Urothelium cell line (cell line): ENCODE measurements around the gene KCNH1.

Source experiments
- DNase-seq: peaks from one replicate; pipeline ENCODE4 v3.0.0; 2011; ENCODE audit warnings: low spot score, mixed read lengths
- FAIRE-seq: peaks from 2 replicates; lab custom pipeline; 2011; peaks lifted over from hg19 to GRCh38; lab: Jason Lieb, UNC

KCNH1 gene, protein sequence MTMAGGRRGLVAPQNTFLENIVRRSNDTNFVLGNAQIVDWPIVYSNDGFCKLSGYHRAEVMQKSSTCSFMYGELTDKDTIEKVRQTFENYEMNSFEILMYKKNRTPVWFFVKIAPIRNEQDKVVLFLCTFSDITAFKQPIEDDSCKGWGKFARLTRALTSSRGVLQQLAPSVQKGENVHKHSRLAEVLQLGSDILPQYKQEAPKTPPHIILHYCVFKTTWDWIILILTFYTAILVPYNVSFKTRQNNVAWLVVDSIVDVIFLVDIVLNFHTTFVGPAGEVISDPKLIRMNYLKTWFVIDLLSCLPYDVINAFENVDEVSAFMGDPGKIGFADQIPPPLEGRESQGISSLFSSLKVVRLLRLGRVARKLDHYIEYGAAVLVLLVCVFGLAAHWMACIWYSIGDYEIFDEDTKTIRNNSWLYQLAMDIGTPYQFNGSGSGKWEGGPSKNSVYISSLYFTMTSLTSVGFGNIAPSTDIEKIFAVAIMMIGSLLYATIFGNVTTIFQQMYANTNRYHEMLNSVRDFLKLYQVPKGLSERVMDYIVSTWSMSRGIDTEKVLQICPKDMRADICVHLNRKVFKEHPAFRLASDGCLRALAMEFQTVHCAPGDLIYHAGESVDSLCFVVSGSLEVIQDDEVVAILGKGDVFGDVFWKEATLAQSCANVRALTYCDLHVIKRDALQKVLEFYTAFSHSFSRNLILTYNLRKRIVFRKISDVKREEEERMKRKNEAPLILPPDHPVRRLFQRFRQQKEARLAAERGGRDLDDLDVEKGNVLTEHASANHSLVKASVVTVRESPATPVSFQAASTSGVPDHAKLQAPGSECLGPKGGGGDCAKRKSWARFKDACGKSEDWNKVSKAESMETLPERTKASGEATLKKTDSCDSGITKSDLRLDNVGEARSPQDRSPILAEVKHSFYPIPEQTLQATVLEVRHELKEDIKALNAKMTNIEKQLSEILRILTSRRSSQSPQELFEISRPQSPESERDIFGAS

DNA sequence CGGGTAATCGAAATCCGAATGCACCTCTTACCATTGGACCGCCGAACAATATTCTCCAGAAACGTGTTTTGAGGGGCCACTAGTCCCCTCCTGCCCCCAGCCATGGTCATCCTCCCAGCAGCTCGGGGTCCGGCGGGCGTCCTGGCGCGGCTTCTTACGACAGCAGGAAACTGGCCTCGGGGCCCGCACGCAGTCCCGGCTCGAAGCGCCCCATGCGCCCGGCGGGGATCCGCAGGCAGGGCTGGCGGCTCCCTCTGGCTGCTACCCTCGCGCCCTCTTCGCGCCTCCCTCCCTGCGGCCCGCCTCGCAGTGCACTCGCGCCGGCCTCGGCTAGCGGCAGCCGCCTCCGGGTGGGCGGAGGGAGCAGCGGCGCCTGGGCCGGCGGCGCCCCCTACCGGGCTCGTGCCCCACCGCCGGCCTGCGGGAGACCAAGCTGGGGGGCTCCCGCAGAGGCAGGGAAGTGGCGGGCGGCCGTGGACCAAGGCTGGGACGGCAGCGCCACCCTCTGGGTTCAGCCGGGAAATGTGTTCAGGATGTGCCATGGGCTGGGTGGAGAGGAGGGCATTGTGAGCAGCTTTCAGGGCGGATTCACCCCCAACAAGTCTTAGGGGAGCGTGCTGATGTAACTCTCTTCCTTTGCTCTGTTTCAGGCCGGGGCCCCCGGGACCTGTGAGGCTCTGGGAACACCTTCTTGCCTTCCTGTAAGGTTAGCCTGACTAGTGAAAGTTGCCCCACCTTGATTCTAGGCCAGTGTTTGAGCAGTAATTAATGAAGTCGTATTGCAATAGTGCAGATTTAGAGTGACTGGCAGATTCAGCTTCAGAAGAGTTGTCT is at the start of gene KCNH1:
TSS of gene KCNH1 (minus strand) at position 313 of the 834 bp plus-strand sequence. CDS start at position 110, 203 bp downstream.
- peak; percentile 71 for DNase-seq
- peak; percentile 66 for FAIRE-seq

- DNase-seq, result no peak
Observed at GRCh38 chr1:211182746-211183145, 48.8 kb upstream of the KCNH1 start.

DNA sequence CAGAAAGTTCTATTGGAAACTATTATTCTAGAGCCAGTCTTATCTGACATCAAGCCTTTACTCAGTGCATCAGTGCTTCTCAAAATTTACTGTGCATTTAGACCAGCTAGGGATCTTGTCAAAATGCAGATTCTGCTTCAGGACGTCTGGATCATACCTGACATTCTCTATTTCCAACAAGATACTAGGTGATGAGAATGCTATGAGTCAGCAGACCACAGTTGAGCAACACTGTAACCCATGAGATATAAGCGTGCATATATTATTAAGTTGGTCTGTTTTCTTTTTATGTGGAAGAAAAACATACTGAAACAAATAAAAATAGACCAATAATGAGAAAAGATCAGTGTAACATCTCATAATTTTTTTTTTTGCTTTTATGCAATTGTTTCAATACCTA is 40.4 kb upstream of the KCNH1 start:
- no peak for DNase-seq
- FAIRE-seq, result no peak

More at GRCh38 chr1:211182746-211183145, 48.8 kb upstream of the KCNH1 start:
- FAIRE-seq, result no peak

- DNase-seq (no peak), FAIRE-seq (no peak)
Observed at GRCh38 chr1:211172657-211173056, 38.7 kb upstream of the KCNH1 start.

DNA sequence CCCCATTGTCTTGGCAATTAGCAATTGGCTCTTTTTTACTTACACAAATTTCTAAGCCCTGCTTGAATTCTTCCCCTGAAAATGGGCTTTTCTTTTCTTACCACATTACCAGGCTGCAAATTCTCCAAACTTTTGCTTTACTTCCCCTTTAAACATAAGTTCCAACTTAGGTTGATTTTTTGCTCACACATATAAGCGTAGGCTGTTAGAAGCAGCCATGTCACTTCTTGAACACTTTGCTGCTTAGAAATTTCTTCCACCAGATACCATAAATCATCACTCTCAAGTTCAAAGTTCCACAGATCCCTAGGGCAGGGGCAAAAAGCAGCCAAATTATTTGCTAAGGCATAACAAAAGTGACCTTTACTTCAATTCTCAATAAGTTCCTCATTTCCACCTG is 35.4 kb upstream of the KCNH1 start:
- FAIRE-seq (no peak), DNase-seq (no peak)

DNA sequence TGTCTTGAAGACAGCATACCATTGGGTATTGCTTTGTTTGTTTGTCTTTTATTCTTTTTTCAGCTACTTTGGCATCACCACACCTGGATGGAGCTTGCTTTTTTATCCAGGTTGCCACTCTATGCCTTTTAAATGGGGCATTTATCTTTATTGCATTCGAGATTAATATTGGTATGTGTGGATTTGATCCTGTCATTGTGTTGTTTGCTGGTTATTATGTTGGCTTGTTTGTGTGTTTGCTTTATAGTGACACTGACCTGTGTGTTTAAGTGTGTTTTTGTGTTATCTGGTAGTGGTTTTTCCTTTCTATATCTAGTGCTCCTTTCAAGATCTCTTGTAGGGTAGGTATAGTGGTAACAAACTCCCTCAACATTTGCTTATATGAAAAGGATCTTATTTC is 24.9 kb upstream of the KCNH1 start:
- FAIRE-seq (no peak), DNase-seq (no peak)

- DNase-seq (no peak), FAIRE-seq (no peak)
Observed at GRCh38 chr1:211155040-211155439, 21.1 kb upstream of the KCNH1 start.

DNA sequence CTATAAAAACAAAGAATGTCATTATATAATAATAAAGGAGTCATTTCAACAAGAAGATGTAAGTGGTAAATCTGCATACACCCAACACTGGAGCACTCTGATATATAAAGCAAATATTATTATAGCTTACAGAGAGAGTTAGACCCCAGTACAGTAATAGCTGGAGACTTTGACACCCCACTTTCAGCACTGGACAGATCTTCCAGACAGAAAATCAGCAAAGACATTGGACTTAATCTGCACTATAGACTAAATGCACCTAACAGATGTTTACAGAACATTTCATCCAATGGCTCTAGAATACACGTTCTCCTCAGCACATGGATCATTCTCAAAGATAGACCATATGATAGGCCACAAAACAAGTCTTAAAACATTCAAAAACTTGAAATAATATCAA is 20.0 kb upstream of the KCNH1 start:
- FAIRE-seq, result no peak

DNA sequence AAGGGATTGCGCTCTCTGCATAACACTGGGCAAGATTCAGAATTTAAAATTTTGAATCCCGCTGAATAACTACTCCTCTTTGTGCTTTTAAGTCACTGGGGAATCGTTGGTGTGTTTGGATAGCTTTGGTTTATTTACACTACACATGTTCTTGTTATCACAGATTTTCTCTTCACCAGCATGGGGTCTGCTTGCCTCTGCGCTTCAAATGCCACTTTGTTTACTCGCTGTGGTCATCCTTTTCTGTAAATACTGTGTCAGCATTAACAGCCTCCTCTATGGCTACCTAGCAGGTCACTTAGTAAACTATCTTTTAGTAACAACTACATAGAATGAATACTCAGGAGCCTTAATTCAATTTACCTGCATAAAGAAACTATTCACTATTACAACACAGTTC is 14.4 kb upstream of the KCNH1 start:
- DNase-seq (no peak), FAIRE-seq (no peak)

More for the DNA sequence above, 20.0 kb upstream of the KCNH1 start:
- DNase-seq, result no peak

- FAIRE-seq (no peak), DNase-seq (no peak)
Observed at GRCh38 chr1:211145944-211146343, 12.0 kb upstream of the KCNH1 start.

DNA sequence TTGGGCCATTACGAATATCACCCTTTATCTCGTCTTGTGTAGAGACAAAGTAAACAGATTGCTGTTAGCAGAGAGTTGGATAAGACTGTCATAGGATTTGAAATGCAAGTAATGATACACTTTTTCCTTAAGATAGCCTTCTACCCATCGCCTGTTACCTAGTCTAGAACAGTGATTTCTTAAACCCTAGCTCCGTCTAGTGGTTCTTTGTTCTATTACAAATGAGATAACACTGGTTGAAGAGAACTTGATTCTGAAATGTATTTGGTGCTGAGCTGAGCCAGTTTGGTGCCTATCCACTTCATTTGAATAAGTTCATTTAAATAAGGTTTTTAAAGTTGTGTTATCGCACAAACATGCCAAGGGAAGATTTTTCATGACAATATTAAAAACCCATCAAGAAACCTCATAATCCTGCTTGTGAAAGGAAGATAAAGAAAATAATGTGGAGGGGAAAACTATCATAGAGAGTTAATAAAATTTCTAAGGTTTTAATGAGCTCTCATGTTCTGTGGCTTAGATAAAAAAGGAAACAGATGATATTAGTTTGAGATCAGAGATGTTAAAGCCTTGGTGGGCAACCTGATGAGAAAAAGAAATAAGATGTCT is 1.5 kb upstream of the KCNH1 start:
- DNase-seq (peak; percentile 46), FAIRE-seq (no peak)

DNA sequence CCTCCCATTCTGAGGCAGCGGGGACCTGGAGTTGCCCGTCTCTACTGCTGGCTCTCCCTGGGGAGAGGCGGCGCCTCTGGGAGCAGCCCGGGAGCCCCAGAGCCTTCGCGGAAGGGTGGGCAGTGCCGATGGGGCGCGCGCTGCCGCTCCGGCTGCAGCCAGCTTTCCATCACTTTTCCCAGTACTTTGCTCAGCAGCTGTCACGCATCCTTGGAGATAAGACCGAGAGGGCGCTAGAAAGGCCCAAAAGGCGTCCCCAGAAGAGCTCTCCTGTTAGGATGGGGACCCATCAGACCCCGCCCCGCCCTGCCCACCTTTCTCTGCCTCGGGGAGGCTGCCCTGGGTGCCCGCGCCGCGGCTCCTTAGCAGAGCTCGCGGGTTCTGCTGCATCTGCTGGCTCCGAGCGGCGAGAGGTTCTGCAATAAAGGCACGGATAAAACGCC is 534 bp downstream of the KCNH1 start:
- DNase-seq, result no peak
- no peak for FAIRE-seq

DNA sequence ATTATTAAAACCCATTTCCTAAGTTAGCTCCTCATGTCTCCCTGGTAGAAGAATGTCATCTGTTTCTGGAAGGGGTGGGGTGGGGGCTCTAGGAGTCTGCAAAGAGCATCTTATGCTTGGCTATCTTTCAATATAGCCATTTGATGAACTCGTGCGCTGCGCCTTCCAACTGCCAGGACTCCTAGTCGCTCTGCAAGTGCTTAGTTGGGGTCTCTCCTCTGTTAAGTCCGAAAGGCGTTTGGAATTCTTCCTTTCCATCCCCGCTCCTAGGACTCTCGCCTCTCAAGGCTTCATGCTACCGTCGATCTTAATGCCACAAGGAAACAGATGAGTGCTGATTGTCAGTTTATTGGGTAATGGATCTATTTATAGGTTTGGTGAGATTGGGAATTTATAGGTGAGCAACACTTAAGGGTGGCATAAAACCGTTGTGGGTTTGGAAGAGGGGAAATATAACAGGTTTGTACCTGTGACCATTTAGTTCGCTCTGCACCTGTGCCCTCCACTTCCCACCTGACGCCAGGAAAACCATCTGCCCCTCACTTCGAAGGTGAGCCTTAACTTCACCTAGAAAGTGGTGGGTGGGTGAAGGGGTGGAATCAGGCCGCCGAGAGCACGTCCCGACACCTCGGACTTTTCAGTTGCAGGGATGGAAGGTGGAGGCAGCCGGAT is 1.1 kb downstream of the KCNH1 start:
- FAIRE-seq (no peak), DNase-seq (no peak)

GRCh38 chr1:211129776-211130175 is 4.2 kb downstream of the KCNH1 start:
- FAIRE-seq (no peak), DNase-seq (no peak)

- FAIRE-seq, result no peak
- DNase-seq, result no peak
Observed at GRCh38 chr1:211127166-211127565, 6.8 kb downstream of the KCNH1 start.

GRCh38 chr1:211126622-211127021 is 7.3 kb downstream of the KCNH1 start:
- FAIRE-seq, result no peak

DNA sequence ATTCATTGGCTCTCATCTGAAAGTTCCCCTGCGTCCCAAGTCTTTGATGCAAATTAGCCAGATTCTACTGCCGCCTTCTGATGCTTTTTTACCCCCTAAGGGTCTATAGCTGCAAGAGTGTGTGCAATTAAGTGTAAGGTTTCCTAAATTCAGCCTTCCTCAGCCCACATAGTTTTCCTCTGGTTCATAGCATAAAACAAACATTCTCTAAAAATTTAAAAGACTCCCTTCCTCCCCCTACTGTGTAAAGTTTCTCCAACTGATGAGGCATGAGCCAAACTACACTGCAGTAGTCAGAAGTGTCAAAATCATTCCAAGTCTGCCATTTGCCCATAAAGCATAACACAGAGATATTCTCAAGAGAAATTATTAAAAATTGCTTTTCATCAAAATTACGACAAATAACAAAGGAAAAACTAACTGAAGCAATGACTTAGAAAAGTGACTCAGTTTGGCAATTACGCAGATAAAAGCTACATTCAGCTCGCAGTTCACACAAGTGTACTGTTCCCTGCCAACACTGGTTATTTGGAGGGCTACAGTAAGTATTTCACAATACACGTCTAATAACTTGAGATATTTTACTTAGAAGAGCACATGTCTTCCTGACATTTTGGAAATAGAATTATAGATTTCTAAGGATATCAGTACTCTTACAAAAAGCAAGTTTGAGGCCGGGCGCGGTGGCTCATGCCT is 15.4 kb downstream of the KCNH1 start:
- DNase-seq (no peak), FAIRE-seq (no peak)

More at GRCh38 chr1:211126622-211127021, 7.3 kb downstream of the KCNH1 start:
- no peak for DNase-seq

DNA sequence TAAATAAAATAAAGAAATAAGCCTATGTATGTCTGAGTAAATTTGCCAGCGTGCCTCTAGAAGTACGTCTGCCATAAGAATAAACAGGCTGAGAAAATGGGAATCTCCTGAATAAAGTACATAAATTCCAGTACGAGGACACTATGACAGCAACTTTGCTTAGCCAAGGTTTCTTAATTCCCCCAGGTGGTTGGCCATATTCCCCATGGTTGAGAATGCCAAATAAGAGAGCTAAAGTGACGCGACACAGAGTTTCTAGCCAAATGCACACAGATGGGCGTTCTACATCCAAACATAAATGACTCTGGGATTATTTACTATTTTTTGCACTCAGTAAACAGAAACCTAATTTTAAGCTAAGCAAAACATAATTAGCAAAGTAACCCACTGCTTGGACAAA is 19.5 kb downstream of the KCNH1 start:
- FAIRE-seq (no peak), DNase-seq (no peak)

- DNase-seq (no peak), FAIRE-seq (no peak)
Observed at GRCh38 chr1:211113566-211113965, 20.4 kb downstream of the KCNH1 start.
